WI38 (cell line): ENCODE results near the gene GRIK4.
A peak's percentile ranks its signal among the peaks of the same experiment; 100 is the strongest.

Source experiments
- H3K4me3 ChIP-seq: 2 replicates; pipeline ENCODE4 v1.5.1; 2011; ENCODE audit warnings: low read depth, mild to moderate bottlenecking, control low read depth, low read length
- TF ChIP-seq, protein P1 (sequence below): IDR thresholded peaks from 2 replicates; pipeline ENCODE4 v1.5.1; 2012; ENCODE audit warnings: low read depth, mild to moderate bottlenecking, control low read depth, low read length

GRIK4 gene

DNA sequence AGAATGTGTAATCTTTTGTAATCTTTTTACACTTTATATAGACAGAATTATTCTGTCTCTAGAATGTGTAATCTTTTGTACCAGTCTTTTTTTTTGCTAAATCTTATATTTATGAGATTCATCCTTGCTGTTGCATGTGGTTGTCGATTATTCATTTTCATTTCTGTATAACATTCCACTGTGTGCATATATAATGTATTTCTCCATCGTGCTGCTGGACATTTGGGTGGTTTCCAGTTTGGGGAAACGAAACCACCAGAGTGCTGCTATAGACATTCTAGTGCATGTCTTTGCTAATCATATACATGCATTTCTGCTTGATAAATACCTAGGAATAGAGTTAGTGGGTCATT is 146.5 kb downstream of the GRIK4 start:
- no peak overlapping the region for H3K4me3 ChIP-seq
- TF ChIP-seq, protein P1, sequence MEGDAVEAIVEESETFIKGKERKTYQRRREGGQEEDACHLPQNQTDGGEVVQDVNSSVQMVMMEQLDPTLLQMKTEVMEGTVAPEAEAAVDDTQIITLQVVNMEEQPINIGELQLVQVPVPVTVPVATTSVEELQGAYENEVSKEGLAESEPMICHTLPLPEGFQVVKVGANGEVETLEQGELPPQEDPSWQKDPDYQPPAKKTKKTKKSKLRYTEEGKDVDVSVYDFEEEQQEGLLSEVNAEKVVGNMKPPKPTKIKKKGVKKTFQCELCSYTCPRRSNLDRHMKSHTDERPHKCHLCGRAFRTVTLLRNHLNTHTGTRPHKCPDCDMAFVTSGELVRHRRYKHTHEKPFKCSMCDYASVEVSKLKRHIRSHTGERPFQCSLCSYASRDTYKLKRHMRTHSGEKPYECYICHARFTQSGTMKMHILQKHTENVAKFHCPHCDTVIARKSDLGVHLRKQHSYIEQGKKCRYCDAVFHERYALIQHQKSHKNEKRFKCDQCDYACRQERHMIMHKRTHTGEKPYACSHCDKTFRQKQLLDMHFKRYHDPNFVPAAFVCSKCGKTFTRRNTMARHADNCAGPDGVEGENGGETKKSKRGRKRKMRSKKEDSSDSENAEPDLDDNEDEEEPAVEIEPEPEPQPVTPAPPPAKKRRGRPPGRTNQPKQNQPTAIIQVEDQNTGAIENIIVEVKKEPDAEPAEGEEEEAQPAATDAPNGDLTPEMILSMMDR = no peak

DNA sequence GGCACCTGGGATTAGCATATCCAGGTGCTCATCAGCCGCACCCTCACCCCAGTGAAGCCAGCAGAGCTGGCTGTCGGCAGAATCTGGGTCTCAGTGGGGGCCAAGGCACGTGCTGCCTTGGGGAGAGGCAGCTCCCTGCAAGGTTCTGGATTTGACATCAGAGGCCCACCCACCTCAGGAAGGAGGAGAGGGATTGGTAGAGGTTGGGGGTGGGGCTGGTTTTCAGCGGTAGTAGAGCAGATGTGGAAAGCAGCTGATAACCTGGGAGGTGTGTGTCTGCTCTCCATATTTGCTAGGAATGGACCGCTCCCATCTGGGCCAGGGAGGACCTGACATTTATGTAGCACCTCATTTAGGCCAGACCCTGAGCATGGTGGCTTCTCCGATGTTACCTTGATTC is 147.5 kb downstream of the GRIK4 start:
- TF ChIP-seq, protein P1 = no peak
- H3K4me3 ChIP-seq = no peak overlapping the region

DNA sequence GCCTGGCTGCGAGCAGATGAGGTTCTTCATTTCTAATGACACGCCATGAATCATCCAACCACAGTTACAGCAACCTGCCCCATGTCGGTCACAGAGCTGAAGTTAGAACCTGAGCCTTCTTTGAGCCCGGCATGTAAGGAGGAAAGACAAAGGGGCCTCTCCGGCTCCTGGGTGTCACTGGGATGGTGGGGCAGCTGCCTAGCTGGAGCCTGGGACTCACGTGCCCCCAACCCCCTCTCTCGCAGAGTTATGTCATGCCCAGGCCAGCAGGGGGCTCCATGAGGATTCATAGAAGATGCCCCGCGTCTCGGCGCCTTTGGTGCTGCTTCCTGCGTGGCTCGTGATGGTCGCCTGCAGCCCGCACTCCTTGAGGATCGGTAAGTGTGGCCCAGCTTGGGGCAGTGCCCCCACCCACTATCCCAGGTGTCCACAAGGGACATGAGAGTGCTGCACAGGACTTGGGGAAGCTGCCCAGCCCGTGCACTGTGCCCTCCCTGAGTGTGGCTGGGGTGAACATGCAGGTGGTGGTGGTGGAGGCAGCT is 148.5 kb downstream of the GRIK4 start:
- H3K4me3 ChIP-seq = no peak overlapping the region
- TF ChIP-seq, protein P1 = peak; percentile 22

DNA sequence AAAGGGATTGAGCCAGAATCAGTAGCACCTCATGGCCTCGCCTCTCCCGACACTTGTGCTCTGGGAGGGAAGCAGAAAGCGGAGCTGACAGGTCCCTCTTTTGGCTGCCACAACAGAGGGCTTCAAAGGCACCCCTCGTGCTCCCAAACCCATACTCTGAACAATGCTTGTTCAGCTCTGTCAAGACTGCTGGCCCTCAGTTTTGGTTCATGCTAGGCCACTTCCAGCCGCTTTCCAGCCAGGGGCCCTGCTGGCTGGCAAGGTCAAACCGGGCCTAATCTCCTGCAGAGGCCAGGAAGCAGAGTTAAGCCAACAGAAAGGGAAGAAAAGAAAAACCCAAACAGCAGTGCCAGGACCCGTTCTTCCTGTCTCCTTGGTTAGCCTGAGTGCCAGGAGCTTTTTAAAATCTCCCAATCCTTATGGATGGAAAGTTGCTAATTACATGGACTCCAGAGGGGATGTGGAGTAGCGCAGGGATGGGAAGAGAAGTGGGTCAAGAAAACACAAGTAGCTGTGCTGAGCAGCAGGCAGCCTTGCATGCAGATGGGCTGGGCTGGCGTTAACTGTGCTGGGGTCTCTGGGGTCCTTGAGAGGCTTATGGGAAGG is 150.6 kb downstream of the GRIK4 start:
- H3K4me3 ChIP-seq = no peak overlapping the region
- TF ChIP-seq, protein P1 = no peak

DNA sequence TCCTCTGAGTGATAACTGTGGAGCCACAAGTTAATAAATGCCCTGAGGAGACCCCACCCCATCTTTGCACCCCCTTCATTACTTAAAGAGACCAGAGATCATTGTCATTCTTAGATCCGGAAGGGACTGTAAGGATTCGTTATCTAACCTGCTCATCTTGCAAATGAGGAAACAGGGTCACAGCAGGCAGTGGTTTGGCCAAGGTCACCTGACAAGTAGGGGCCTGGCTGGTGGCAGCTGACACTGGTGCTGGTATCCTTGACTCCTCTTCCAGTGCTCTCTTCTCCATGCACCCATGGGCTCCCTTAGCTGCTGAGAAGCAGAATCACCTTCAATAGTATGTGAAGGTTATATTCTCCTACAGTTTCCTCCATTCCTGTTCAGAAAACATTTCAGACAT is 151.6 kb downstream of the GRIK4 start:
- TF ChIP-seq, protein P1 = no peak

DNA sequence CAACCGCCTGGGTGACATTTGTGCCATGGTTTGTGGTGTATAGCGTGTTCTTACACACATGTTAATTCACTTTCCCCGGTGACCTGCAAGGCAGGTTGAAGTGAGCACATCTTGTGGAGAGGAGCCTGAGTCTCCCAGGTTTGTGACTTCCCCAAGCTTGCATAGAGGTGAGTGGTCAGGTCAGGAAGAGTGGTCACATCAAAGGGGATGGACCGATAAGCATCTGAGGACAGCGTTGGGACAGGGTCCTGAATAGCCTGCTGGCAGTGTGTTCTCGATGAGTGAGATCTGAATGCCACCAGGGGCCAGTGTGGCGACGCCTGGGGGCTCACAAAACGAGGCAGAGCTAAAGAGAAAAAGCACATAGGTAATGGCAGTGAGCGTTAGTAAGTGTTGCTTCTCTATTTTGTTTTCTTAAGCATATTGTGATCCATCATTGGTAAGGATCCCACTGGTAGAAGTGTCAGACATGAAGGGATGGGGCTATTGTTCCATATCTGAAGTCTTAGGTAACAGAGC is 154.6 kb downstream of the GRIK4 start:
- H3K4me3 ChIP-seq = no peak overlapping the region
- TF ChIP-seq, protein P1 = no peak

More for the DNA sequence above, 151.6 kb downstream of the GRIK4 start:
- H3K4me3 ChIP-seq = no peak overlapping the region

DNA sequence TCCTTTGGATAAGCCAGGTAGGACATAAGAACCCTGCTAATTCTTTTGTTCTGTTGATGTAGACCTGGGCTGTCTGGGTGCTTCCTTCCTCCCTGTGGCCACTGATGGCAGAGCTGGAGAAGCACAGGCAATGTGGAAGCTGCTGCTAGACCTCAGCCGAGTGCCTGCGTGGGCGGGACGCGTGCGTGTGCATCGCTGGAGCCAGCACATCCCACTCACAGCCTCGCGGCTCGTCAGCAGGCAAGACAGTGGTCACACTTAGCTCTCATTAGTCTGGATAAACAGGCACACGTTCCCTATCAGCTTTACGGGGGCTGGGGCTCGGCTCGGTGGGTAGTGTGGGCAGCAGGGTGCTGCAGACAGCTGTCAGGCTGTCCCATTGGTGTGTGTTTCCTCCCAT is 155.7 kb downstream of the GRIK4 start:
- no peak overlapping the region for H3K4me3 ChIP-seq
- TF ChIP-seq, protein P1 = no peak
